ENCODE measurements around the gene WNT1. TPM values are rescaled to one million over a fixed set of nuclear protein-coding genes. Genes with fewer than 3 reads are reported as not detected.

The WNT1 gene
- total and polyA plus RNA-seq, 8 donors, result not detected

DNA sequence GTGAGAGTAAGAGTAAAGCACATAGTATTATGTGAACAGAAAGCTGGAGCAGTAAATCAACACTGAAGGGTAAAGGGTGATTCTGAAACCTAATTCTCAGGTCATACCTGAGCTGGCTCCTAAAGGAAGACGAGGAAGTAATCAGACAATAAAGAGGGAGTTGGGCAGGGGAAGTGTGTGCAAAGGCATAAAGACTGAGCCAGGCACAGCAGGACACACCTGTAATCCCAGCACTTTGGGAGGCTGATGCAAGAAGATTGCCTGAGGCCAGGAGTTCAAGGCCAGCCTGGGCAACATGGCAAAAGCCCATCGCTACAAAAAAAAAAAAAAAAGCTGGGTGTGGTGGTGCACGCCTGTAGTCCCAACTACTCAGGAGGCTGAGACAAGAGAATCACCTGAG lies 30.4 kb upstream of the WNT1 start:
- no peaks in the 10 kb centered on the region for H3K27me3 ChIP-seq
- intact Hi-C loops (cut with DNase I; ENCODE audit: low total_unique reads), result no loop called here
- DNase-seq, result no peak
- no peak overlapping the region for H3K4me3 ChIP-seq
- H3K27ac ChIP-seq, result peak overlapping the region in 2 of 5 donors; percentile 26 to 61
- H3K36me3 ChIP-seq, result peaks cover 1 to 28% (median 18%) of the 10 kb centered on the region in 4 donors
- H3K9me3 ChIP-seq, result no peaks in the 10 kb centered on the region
- TF ChIP-seq EP300 (IDR thresholded peaks at IDR 0.05) (no peak), POLR2AphosphoS5 (IDR thresholded peaks at IDR 0.05) (no peak)
- peaks cover 12 to 26% (median 23%) of the 10 kb centered on the region in 4 donors for H3K4me1 ChIP-seq
- WGBS, 5 donors, result 62 to 86% (median 76%) methylated on average over 3 of the region's 3 CpGs

- DNase-seq, result no peak
- intact Hi-C loops (cut with DNase I; ENCODE audit: low total_unique reads), result no loop called here
- no peak for TF ChIP-seq CTCF (IDR thresholded peaks at IDR 0.05)
- TF ChIP-seq POLR2A (IDR thresholded peaks at IDR 0.05), result no peak
- no peak for TF ChIP-seq POLR2AphosphoS5 (IDR thresholded peaks at IDR 0.05)
- TF ChIP-seq EP300 (IDR thresholded peaks at IDR 0.05), result no peak
Measured at GRCh38 chr12:48952691-48953090, 25.4 kb upstream of the WNT1 start.

GRCh38 chr12:48954061-48954460 lies 24.1 kb upstream of the WNT1 start:
- Histone ChIP-seq H3K4me3 (no peak overlapping the region), H3K27me3 (no peaks in the 10 kb centered on the region), H3K27ac (no peak overlapping the region), H3K36me3 (peaks cover 5 to 30% (median 25%) of the 10 kb centered on the region in 4 donors), H3K4me1 (peaks cover 7 to 35% (median 20%) of the 10 kb centered on the region in 4 donors), H3K9me3 (no peaks in the 10 kb centered on the region)
- intact Hi-C loops (cut with DNase I; ENCODE audit: low total_unique reads), result no loop called here
- WGBS, 5 donors, result 95 to 99% (median 98%) methylated on average over 3 of the region's 3 CpGs
- DNase-seq, result no peak
- TF ChIP-seq POLR2AphosphoS5 (IDR thresholded peaks at IDR 0.05), result no peak
- no peak for TF ChIP-seq EP300 (IDR thresholded peaks at IDR 0.05)
- no peak for TF ChIP-seq CTCF (IDR thresholded peaks at IDR 0.05)
- no peak for TF ChIP-seq POLR2A (IDR thresholded peaks at IDR 0.05)

More at GRCh38 chr12:48952691-48953090, 25.4 kb upstream of the WNT1 start:
- 86 to 92% (median 90%) methylated on average over 4 of the region's 4 CpGs for WGBS, 5 donors
- Histone ChIP-seq H3K27ac (no peak overlapping the region), H3K36me3 (peaks cover 5 to 33% (median 25%) of the 10 kb centered on the region in 4 donors), H3K4me1 (peaks cover 8 to 40% (median 22%) of the 10 kb centered on the region in 4 donors), H3K9me3 (no peaks in the 10 kb centered on the region), H3K4me3 (no peak overlapping the region), H3K27me3 (no peaks in the 10 kb centered on the region)

GRCh38 chr12:48954841-48955501 lies 23.2 kb upstream of the WNT1 start:
- H3K4me1 ChIP-seq, result peaks cover 7 to 35% (median 20%) of the 10 kb centered on the region in 4 donors
- no peak overlapping the region for H3K4me3 ChIP-seq
- no peaks in the 10 kb centered on the region for H3K27me3 ChIP-seq
- H3K36me3 ChIP-seq, result peaks cover 5 to 30% (median 19%) of the 10 kb centered on the region in 4 donors
- no peaks in the 10 kb centered on the region for H3K9me3 ChIP-seq
- intact Hi-C loops (cut with DNase I; ENCODE audit: low total_unique reads), result no loop called here
- no peak for DNase-seq
- H3K27ac ChIP-seq, result peak overlapping the region in 2 of 5 donors; percentile 85 to 92
- WGBS, 5 donors, result 78 to 89% (median 84%) methylated on average over 3 of the region's 3 CpGs
- TF ChIP-seq EP300 (IDR thresholded peaks at IDR 0.05), result no peak
- no peak for TF ChIP-seq POLR2AphosphoS5 (IDR thresholded peaks at IDR 0.05)
- no peak for TF ChIP-seq CTCF (IDR thresholded peaks at IDR 0.05)
- TF ChIP-seq POLR2A (IDR thresholded peaks at IDR 0.05), result no peak
